ENCODE measurements around the gene CCP110.

CCP110 gene

GRCh38 chr16:19563377-19563776, 39.6 kb downstream of the CCP110 start:
- no peak overlapping the region for H3K27ac ChIP-seq (ENCODE audit: low read length)
- no peak overlapping the region for H3K4me3 ChIP-seq (ENCODE audit: low read length)
- no peaks in the 10 kb centered on the region for H4K20me1 ChIP-seq (ENCODE audit: insufficient read depth, low read length)
- TF ChIP-seq CTCF (IDR thresholded peaks at IDR 0.05; ENCODE audit: low read depth, low read length): no peak
- TF ChIP-seq EZH2phosphoT487 (IDR thresholded peaks at IDR 0.05; ENCODE audit: low read depth): no peak
- no peak overlapping the region for H2AFZ ChIP-seq (ENCODE audit: low read depth, low read length)
- H3K4me1 ChIP-seq (ENCODE audit: low read length): 0 out of 2 replicates have a peak, but pooled peaks cover 2% of the 10 kb centered on the region
- peaks cover 7% of the 10 kb centered on the region for H3K79me2 ChIP-seq (ENCODE audit: low read length)
- H3K36me3 ChIP-seq (replicated peaks; ENCODE audit: low read depth, low read length): peaks cover 22% of the 10 kb centered on the region
- H3K27me3 ChIP-seq (ENCODE audit: low read depth, low read length): no peaks in the 10 kb centered on the region
- H3K9ac ChIP-seq (ENCODE audit: low read length): no peak overlapping the region
- H3K9me3 ChIP-seq (ENCODE audit: insufficient read depth, low read length): no peaks in the 10 kb centered on the region
- no peak overlapping the region for H3K4me2 ChIP-seq (ENCODE audit: low read length)

GRCh38 chr16:19566362-19566761, 42.6 kb downstream of the CCP110 start:
- TF ChIP-seq EZH2phosphoT487 (IDR thresholded peaks at IDR 0.05; ENCODE audit: low read depth): no peak
- Histone ChIP-seq H3K79me2 (ENCODE audit: low read length) (peaks cover 4% of the 10 kb centered on the region; the same call in 1 of the 2 replicates), H3K9ac (ENCODE audit: low read length) (no peak overlapping the region), H2AFZ (ENCODE audit: low read depth, low read length) (no peak overlapping the region), H3K27me3 (ENCODE audit: low read depth, low read length) (no peaks in the 10 kb centered on the region), H3K36me3 (replicated peaks; ENCODE audit: low read depth, low read length) (peaks cover 26% of the 10 kb centered on the region), H3K9me3 (ENCODE audit: insufficient read depth, low read length) (no peaks in the 10 kb centered on the region), H3K4me1 (ENCODE audit: low read length) (no peaks in the 10 kb centered on the region), H4K20me1 (ENCODE audit: insufficient read depth, low read length) (no peaks in the 10 kb centered on the region), H3K27ac (ENCODE audit: low read length) (no peak overlapping the region), H3K4me2 (ENCODE audit: low read length) (no peak overlapping the region), H3K4me3 (ENCODE audit: low read length) (no peak overlapping the region)

GRCh38 chr16:19567560-19567959, 43.8 kb downstream of the CCP110 start:
- H3K36me3 ChIP-seq (replicated peaks; ENCODE audit: low read depth, low read length): peaks cover 26% of the 10 kb centered on the region
- no peak overlapping the region for H3K4me3 ChIP-seq (ENCODE audit: low read length)
- no peaks in the 10 kb centered on the region for H3K4me1 ChIP-seq (ENCODE audit: low read length)
- H3K4me2 ChIP-seq (ENCODE audit: low read length): no peak overlapping the region
- H3K9ac ChIP-seq (ENCODE audit: low read length): no peak overlapping the region
- no peaks in the 10 kb centered on the region for H3K9me3 ChIP-seq (ENCODE audit: insufficient read depth, low read length)
- TF ChIP-seq EZH2phosphoT487 (IDR thresholded peaks at IDR 0.05; ENCODE audit: low read depth) (no peak), CTCF (IDR thresholded peaks at IDR 0.05; ENCODE audit: low read depth, low read length) (no peak)
- H2AFZ ChIP-seq (ENCODE audit: low read depth, low read length): no peak overlapping the region
- no peak overlapping the region for H3K27ac ChIP-seq (ENCODE audit: low read length)
- no peaks in the 10 kb centered on the region for H4K20me1 ChIP-seq (ENCODE audit: insufficient read depth, low read length)
- no peaks in the 10 kb centered on the region for H3K27me3 ChIP-seq (ENCODE audit: low read depth, low read length)
- H3K79me2 ChIP-seq (ENCODE audit: low read length): no peaks in the 10 kb centered on the region

GRCh38 chr16:19573997-19574396, 50.3 kb downstream of the CCP110 start:
- Histone ChIP-seq H3K9me3 (ENCODE audit: insufficient read depth, low read length) (no peaks in the 10 kb centered on the region), H3K9ac (ENCODE audit: low read length) (no peak overlapping the region), H3K79me2 (ENCODE audit: low read length) (no peaks in the 10 kb centered on the region), H4K20me1 (ENCODE audit: insufficient read depth, low read length) (no peaks in the 10 kb centered on the region), H3K36me3 (replicated peaks; ENCODE audit: low read depth, low read length) (peaks cover 30% of the 10 kb centered on the region), H3K27me3 (ENCODE audit: low read depth, low read length) (no peaks in the 10 kb centered on the region), H3K27ac (ENCODE audit: low read length) (no peak overlapping the region), H3K4me2 (ENCODE audit: low read length) (no peak overlapping the region), H2AFZ (ENCODE audit: low read depth, low read length) (no peak overlapping the region), H3K4me1 (ENCODE audit: low read length) (no peaks in the 10 kb centered on the region), H3K4me3 (ENCODE audit: low read length) (no peak overlapping the region)
- no peak for TF ChIP-seq EZH2phosphoT487 (IDR thresholded peaks at IDR 0.05; ENCODE audit: low read depth)
- TF ChIP-seq CTCF (IDR thresholded peaks at IDR 0.05; ENCODE audit: low read depth, low read length): no peak

- no peak overlapping the region for H2AFZ ChIP-seq (ENCODE audit: low read depth, low read length)
- H3K9ac ChIP-seq (ENCODE audit: low read length): no peak overlapping the region
- H3K79me2 ChIP-seq (ENCODE audit: low read length): no peaks in the 10 kb centered on the region
- no peaks in the 10 kb centered on the region for H3K4me1 ChIP-seq (ENCODE audit: low read length)
- H4K20me1 ChIP-seq (ENCODE audit: insufficient read depth, low read length): no peaks in the 10 kb centered on the region
- peaks cover 28% of the 10 kb centered on the region for H3K36me3 ChIP-seq (replicated peaks; ENCODE audit: low read depth, low read length)
- H3K4me2 ChIP-seq (ENCODE audit: low read length): no peak overlapping the region
- no peak overlapping the region for H3K27ac ChIP-seq (ENCODE audit: low read length)
- TF ChIP-seq EZH2phosphoT487 (IDR thresholded peaks at IDR 0.05; ENCODE audit: low read depth) (no peak), CTCF (IDR thresholded peaks at IDR 0.05; ENCODE audit: low read depth, low read length) (no peak)
- no peaks in the 10 kb centered on the region for H3K9me3 ChIP-seq (ENCODE audit: insufficient read depth, low read length)
- no peaks in the 10 kb centered on the region for H3K27me3 ChIP-seq (ENCODE audit: low read depth, low read length)
- no peak overlapping the region for H3K4me3 ChIP-seq (ENCODE audit: low read length)
Observed at GRCh38 chr16:19574615-19575014, 50.9 kb downstream of the CCP110 start.
